H1 (cell line): ENCODE data around the gene SLC12A7. TPM values are rescaled to one million over a fixed set of nuclear protein-coding genes. Genes with fewer than 3 reads are reported as not detected.

Source experiments
- CTCF ChIA-PET: fragments of 300-600 bp; sonication (Branson Sonifier 250); formaldehyde crosslinking; loops from one replicate; lab custom pipeline; 2021; ENCODE audit not compliant: partially characterized antibody; lab: Charles Lee
- POLR2A ChIA-PET: fragments of 300-600 bp; sonication (Branson Sonifier 250); formaldehyde crosslinking; loops from one replicate; lab custom pipeline; 2021; ENCODE audit warnings: inconsistent platforms; ENCODE audit not compliant: partially characterized antibody; lab: Charles Lee
- DNase-seq, 2 experiments: peaks; one replicate each; pipeline versions ENCODE4 v3.0.0 to v3.0.0-alpha.2; 2010 to 2022; ENCODE audit warnings: low spot score in 2 of 2, low read depth in 1 of 2, mixed read lengths in 1 of 2
- FAIRE-seq: peaks from 2 replicates; lab custom pipeline; 2011; peaks lifted over from hg19 to GRCh38; lab: Jason Lieb, UNC
- H2AFZ ChIP-seq: 2 replicates; pipeline ENCODE4 v1.8.1; 2012; ENCODE audit warnings: low read length, inconsistent platforms
- H2AK5ac ChIP-seq: 2 replicates; pipeline ENCODE4 v1.6.1; 2013; ENCODE audit warnings: low read depth, low read length
- H2BK120ac ChIP-seq: replicated peaks from 2 replicates; pipeline ENCODE3; 2013; ENCODE audit warnings: low read depth, low read length, inconsistent platforms
- H2BK12ac ChIP-seq: 2 replicates; pipeline ENCODE4 v1.6.1; 2013; ENCODE audit warnings: low read depth, low read length
- H2BK15ac ChIP-seq: 2 replicates; pipeline ENCODE4 v1.6.1; 2013; ENCODE audit warnings: low read length
- H2BK20ac ChIP-seq: 2 replicates; pipeline ENCODE4 v1.6.1; 2013; ENCODE audit warnings: low read length
- H2BK5ac ChIP-seq: 2 replicates; pipeline ENCODE4 v1.6.1; 2013; ENCODE audit warnings: low read depth, low read length
- H3K14ac ChIP-seq: 2 replicates; pipeline ENCODE4 v1.6.1; 2013; ENCODE audit warnings: inconsistent platforms; ENCODE audit not compliant: insufficient read length
- H3K18ac ChIP-seq: 2 replicates; pipeline ENCODE4 v1.6.1; 2013; ENCODE audit warnings: low read length; ENCODE audit errors: extremely low read depth
- H3K23ac ChIP-seq: 2 replicates; pipeline ENCODE4 v1.6.1; 2013; ENCODE audit warnings: inconsistent platforms; ENCODE audit not compliant: insufficient read length
- H3K23me2 ChIP-seq: 2 replicates; pipeline ENCODE4 v1.6.1; 2013; ENCODE audit warnings: low read depth, low read length
- H3K27ac ChIP-seq: 2 replicates; pipeline ENCODE4 v1.6.1; 2011; ENCODE audit warnings: low read depth, low read length, inconsistent platforms
- H3K27me3 ChIP-seq, 4 experiments: replicated peaks in 1 of 4; 1 replicate in 1 of 4; 2 replicates in 3 of 4; pipeline versions ENCODE4 v1.6.1 to v1.8.1; 2011 to 2013; ENCODE audit warnings: low read length in 3 of 4, mild to moderate bottlenecking in 3 of 4, inconsistent platforms in 2 of 4, mixed read lengths in 2 of 4, moderate library complexity in 1 of 4; ENCODE audit not compliant: control insufficient read depth in 3 of 4, insufficient read depth in 3 of 4; ENCODE audit errors: extremely low read depth in 1 of 4
- H3K36me3 ChIP-seq, 4 experiments: 2 replicates each; pipeline versions ENCODE4 v1.6.1 to v1.8.1; 2011 to 2013; ENCODE audit warnings: mild to moderate bottlenecking in 4 of 4, low read length in 3 of 4, moderate library complexity in 2 of 4, control low read depth in 1 of 4, inconsistent platforms in 1 of 4; ENCODE audit not compliant: insufficient read depth in 4 of 4, control insufficient read depth in 2 of 4
- H3K4ac ChIP-seq: replicated peaks from 2 replicates; pipeline ENCODE3; 2013; ENCODE audit warnings: low read length, low read depth, mixed read lengths, inconsistent platforms; ENCODE audit not compliant: insufficient read length
- H3K4me1 ChIP-seq, 4 experiments: replicated peaks in 1 of 4; 1 replicate in 1 of 4; 2 replicates in 3 of 4; pipeline versions ENCODE4 v1.6.1 to v1.8.1; 2011 to 2013; ENCODE audit warnings: low read length in 3 of 4, inconsistent platforms in 2 of 4, mixed read lengths in 1 of 4; ENCODE audit not compliant: insufficient read depth in 4 of 4, control insufficient read depth in 3 of 4
- H3K4me2 ChIP-seq, 2 experiments: 2 replicates each; pipeline versions ENCODE4 v1.6.1 to v1.8.1; 2011 to 2013; ENCODE audit warnings: low read depth in 2 of 2, low read length in 2 of 2, control low read depth in 1 of 2, inconsistent platforms in 1 of 2, mild to moderate bottlenecking in 1 of 2; ENCODE audit not compliant: insufficient read depth in 1 of 2
- H3K4me3 ChIP-seq, 4 experiments: fragments of 200-600, 300-600 bp in 1 of 4; sonication (generic), shearing (Covaris generic), sonication (Bioruptor Twin) in 1 of 4; 2 replicates each; pipeline versions ENCODE4 v1.5.1 to v1.8.1; 2011 to 2016; ENCODE audit warnings: low read length in 4 of 4, low read depth in 3 of 4, control low read depth in 2 of 4, inconsistent platforms in 2 of 4, mild to moderate bottlenecking in 2 of 4, mixed read lengths in 1 of 4, moderate library complexity in 1 of 4; ENCODE audit not compliant: insufficient read depth in 2 of 4; ENCODE audit errors: extremely low read depth in 1 of 4
- H3K56ac ChIP-seq: replicated peaks from 2 replicates; pipeline ENCODE3; 2013; ENCODE audit warnings: low read depth, mild to moderate bottlenecking, mixed read lengths, low read length, inconsistent platforms; ENCODE audit not compliant: insufficient read length
- H3K79me1 ChIP-seq: 2 replicates; pipeline ENCODE4 v1.6.1; 2013; ENCODE audit warnings: low read depth, low read length, control low read depth
- H3K79me2 ChIP-seq, 2 experiments: 2 replicates each; pipeline versions ENCODE4 v1.6.1 to v1.8.1; 2012 to 2013; ENCODE audit warnings: low read length in 2 of 2, mild to moderate bottlenecking in 2 of 2, inconsistent platforms in 1 of 2; ENCODE audit not compliant: insufficient read depth in 2 of 2, control insufficient read depth in 1 of 2
- H3K9ac ChIP-seq, 4 experiments: replicated peaks in 1 of 4; 1 replicate in 1 of 4; 2 replicates in 3 of 4; pipeline versions ENCODE4 v1.6.1 to v1.8.1; 2011 to 2013; ENCODE audit warnings: low read depth in 3 of 4, low read length in 3 of 4, control low read depth in 2 of 4, mild to moderate bottlenecking in 2 of 4, moderate library complexity in 2 of 4, inconsistent platforms in 1 of 4; ENCODE audit errors: extremely low read depth in 1 of 4
- H3K9me3 ChIP-seq, 2 experiments: 2 replicates each; pipeline versions ENCODE4 v1.6.1 to v1.8.1; 2012 to 2013; ENCODE audit warnings: mild to moderate bottlenecking in 2 of 2, moderate library complexity in 2 of 2, control low read depth in 1 of 2, inconsistent platforms in 1 of 2, low read depth in 1 of 2, low read length in 1 of 2, mixed read lengths in 1 of 2; ENCODE audit not compliant: insufficient read depth in 2 of 2
- H4K20me1 ChIP-seq, 2 experiments: replicated peaks in 1 of 2; 2 replicates each; pipeline versions ENCODE3 to v1.8.1; 2011 to 2013; ENCODE audit warnings: inconsistent platforms in 2 of 2, low read length in 2 of 2, mild to moderate bottlenecking in 1 of 2; ENCODE audit not compliant: insufficient read depth in 2 of 2, control insufficient read depth in 1 of 2
- H4K5ac ChIP-seq: 2 replicates; pipeline ENCODE4 v1.6.1; 2013; ENCODE audit warnings: low read length, low read depth, mixed read lengths, inconsistent platforms; ENCODE audit not compliant: insufficient read length
- H4K8ac ChIP-seq: 2 replicates; pipeline ENCODE4 v1.8.0; 2013; ENCODE audit warnings: mild to moderate bottlenecking, moderate library complexity, low read length, inconsistent platforms; ENCODE audit not compliant: insufficient read depth; ENCODE audit errors: extremely low read depth
- H4K91ac ChIP-seq: replicated peaks from 2 replicates; pipeline ENCODE3; 2013; ENCODE audit warnings: low read length, mixed read lengths, inconsistent platforms; ENCODE audit not compliant: insufficient read length
- JUND ChIP-seq: IDR thresholded peaks from 2 replicates; pipeline ENCODE4 v1.6.1; 2011; ENCODE audit warnings: mild to moderate bottlenecking, improper control_type of control experiment, low read length
- WGBS, 2 experiments: shearing (Covaris generic) in 1 of 2; methylation state at CpG; one replicate each; pipeline versions ENCODE4 v1.1.6 to v1.1.7; 2013 to 2015; ENCODE audit warnings: low lambda C conversion rate in 2 of 2, mixed read lengths in 2 of 2, inconsistent platforms in 1 of 2, low coverage in 1 of 2, missing lambda C conversion rate in 1 of 2; ENCODE audit not compliant: insufficient replicate concordance in 2 of 2, insufficient coverage in 1 of 2, insufficient read length in 1 of 2; ENCODE audit errors: extremely low coverage in 1 of 2, missing lambda C conversion rate in 1 of 2; 5-methylcytosine and 5-hydroxymethylcytosine counted together
- polyA plus RNA-seq, 7 experiments: library from polyadenylated mRNA; depleted of rRNA in 3 of 7; stranded (reverse) in 5 of 7; unstranded in 2 of 7; fragments of >200 nt in 5 of 7; fragments of 200-250 nt in 2 of 7; gene quantifications; 1 replicate in 5 of 7; 2 replicates in 1 of 7; 4 replicates in 1 of 7; pipeline versions ENCODE4 v1.2.1 to v1.2.3, GENCODE V29; 2011 to 2013; ENCODE audit warnings: missing spikeins in 2 of 7, mixed read lengths in 2 of 7
- total RNA-seq: library from RNA; stranded (reverse); fragmentation: NEBNext Ultra II Directional; extraction: Animal tissue kit (Norgen Biotek cat#: 25700); gene quantifications from 2 replicates; pipeline ENCODE4 v1.2.1, GENCODE V29; 2021
- TF ChIP-seq, protein P1 (sequence below): IDR thresholded peaks from 2 replicates; pipeline ENCODE4 v1.6.1; 2011; ENCODE audit warnings: low read length, improper control_type of control experiment

The SLC12A7 gene
- total and polyA plus RNA-seq, 2 of the 8 experiments (the other 6 are each of a cell fraction or from before 2014, with no cell fraction given), result 23.5 to 39.7 TPM

DNA sequence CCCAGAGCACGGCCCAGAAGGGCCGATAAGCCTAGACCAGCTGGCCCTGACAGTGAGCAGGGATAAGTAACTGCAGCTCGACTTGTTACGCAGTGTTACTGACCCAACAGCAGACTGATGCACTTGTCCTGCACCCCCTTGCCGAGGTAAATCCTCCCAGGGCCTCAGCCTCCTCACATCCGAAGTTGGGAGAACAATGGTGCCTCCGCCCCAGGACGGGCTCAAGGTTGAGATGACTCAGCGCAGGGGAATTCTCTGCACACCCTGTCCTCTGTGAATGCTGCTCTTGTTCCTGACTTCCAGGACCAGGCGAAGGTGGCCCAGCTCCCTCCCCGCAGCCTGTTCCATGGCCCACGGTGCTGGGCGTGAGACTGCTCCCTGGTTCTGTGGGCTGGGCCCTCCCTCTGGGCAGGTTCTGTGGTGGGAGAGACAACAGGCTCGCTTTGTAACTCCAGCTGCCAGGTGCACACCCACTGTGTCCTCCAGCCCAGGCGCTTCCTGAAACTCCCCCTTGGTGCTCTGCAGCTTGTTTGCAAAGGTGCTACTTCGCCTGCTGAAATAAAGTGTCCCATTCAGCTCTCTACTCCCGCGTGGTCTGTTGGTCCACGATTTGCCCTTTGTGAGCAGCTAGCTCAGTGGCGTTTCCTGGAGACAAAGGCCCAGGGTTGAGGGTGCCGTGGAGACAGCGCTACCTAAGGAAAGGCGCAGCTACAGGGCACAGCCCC, 49.4 kb upstream of the SLC12A7 start:
- Histone ChIP-seq H3K27ac (no peak overlapping the region), H3K23me2 (peaks cover 6% of the 10 kb centered on the region; the same call in 1 of the 2 replicates), H4K5ac (no peak overlapping the region), H4K20me1 (peaks cover 0 to 2% of the 10 kb centered on the region in 2 experiments), H4K91ac (no peak overlapping the region), H3K4me2 (no peak overlapping the region), H2BK120ac (no peak overlapping the region), H3K4me1 (peaks cover 0 to 3% (median 0%) of the 10 kb centered on the region in 4 experiments; a peak in 1 of 7 replicates), H3K56ac (peak overlapping the region; percentile 25), H3K4me3 (no peak overlapping the region), H2BK20ac (peak overlapping the region; percentile 61; the same call in 1 of the 2 replicates), H2BK12ac (peak overlapping the region; percentile 4; the same call in 1 of the 2 replicates), H2BK5ac (no peak overlapping the region), H2AFZ (no peak overlapping the region), H3K14ac (no peak overlapping the region), H3K9ac (no peak overlapping the region), H3K79me1 (no peaks in the 10 kb centered on the region), H3K9me3 (peaks cover 3 to 10% of the 10 kb centered on the region in 2 experiments; a peak in 2 of 4 replicates), H4K8ac (peak overlapping the region; percentile 57), H3K18ac (no peak overlapping the region), H3K4ac (no peak overlapping the region), H3K79me2 (no peaks in the 10 kb centered on the region), H3K36me3 (no peaks in the 10 kb centered on the region), H3K23ac (no peak overlapping the region), H3K27me3 (peaks cover 9 to 13% (median 12%) of the 10 kb centered on the region in 4 experiments), H2AK5ac (no peak overlapping the region), H2BK15ac (0 out of 2 replicates have a peak overlapping the region, but pooled peaks have one; percentile 29)
- WGBS, 2 experiments, result 92% methylated on average over 22 of the region's 23 CpGs; no CpG with 5 or more reads in 1 of the 2 experiments
- FAIRE-seq (no peak), DNase-seq (no peak)
- 0 out of 2 replicates have a peak, but pooled peaks have one; percentile 18 for TF ChIP-seq JUND
- TF ChIP-seq, protein P1, sequence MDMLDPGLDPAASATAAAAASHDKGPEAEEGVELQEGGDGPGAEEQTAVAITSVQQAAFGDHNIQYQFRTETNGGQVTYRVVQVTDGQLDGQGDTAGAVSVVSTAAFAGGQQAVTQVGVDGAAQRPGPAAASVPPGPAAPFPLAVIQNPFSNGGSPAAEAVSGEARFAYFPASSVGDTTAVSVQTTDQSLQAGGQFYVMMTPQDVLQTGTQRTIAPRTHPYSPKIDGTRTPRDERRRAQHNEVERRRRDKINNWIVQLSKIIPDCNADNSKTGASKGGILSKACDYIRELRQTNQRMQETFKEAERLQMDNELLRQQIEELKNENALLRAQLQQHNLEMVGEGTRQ, result no peak
- ChIA-PET CTCF (interaction anchor here (0.9 to 2.8 kb wide), 11 partner anchors 9 to 240 kb away, joined by 3 to 29 read pairs (median 5); no protein-coding TSS in a partner anchor), POLR2A (interaction anchor here (0.8 to 1.0 kb wide), 4 partner anchors 9 to 163 kb away, joined by 3 read pairs; no protein-coding TSS in a partner anchor)
